Central memory CD8-positive, alpha-beta T cell (primary cell): ENCODE results near the gene CABLES1.
"Not testable (repeated sequence)": the region's sequence is repeated elsewhere in the genome, so short reads cannot be mapped to it uniquely, and the experiment has no call there.

Experiments used
- ATAC-seq: fragments of 150-1000 bp; cut with Tn5 transposase; replicated peaks from 2 replicates; pipeline ENCODE4 v1.10.0; 2022; ENCODE audit warnings: mild to moderate bottlenecking, moderate FRiP score, moderate number of reproducible peaks; ENCODE audit not compliant: poor library complexity, severe bottlenecking; ENCODE audit errors: extremely low read depth
- DNase-seq, 2 donors: peaks; one replicate each; pipeline ENCODE4 v3.0.0; 2021; ENCODE audit warnings: low spot score in 2 of 2
- H3K27ac Mint-ChIP-seq: one replicate; pipeline ENCODE4 v1.8.0; 2022; ENCODE audit warnings: low read depth, mild to moderate bottlenecking, moderate library complexity, mixed read lengths
- H3K27me3 Mint-ChIP-seq: one replicate; pipeline ENCODE4 v1.8.0; 2022; ENCODE audit warnings: mixed read lengths
- H3K36me3 Mint-ChIP-seq: one replicate; pipeline ENCODE4 v1.8.0; 2022; ENCODE audit warnings: mild to moderate bottlenecking, moderate library complexity, mixed read lengths; ENCODE audit not compliant: insufficient read depth
- H3K4me1 Mint-ChIP-seq: one replicate; pipeline ENCODE4 v1.8.0; 2022; ENCODE audit warnings: mixed read lengths
- H3K4me3 Mint-ChIP-seq: one replicate; pipeline ENCODE4 v1.8.0; 2022; ENCODE audit warnings: mild to moderate bottlenecking, moderate library complexity, mixed read lengths
- H3K9me3 Mint-ChIP-seq: one replicate; pipeline ENCODE4 v1.8.0; 2022; ENCODE audit warnings: mixed read lengths

Gene CABLES1

DNA sequence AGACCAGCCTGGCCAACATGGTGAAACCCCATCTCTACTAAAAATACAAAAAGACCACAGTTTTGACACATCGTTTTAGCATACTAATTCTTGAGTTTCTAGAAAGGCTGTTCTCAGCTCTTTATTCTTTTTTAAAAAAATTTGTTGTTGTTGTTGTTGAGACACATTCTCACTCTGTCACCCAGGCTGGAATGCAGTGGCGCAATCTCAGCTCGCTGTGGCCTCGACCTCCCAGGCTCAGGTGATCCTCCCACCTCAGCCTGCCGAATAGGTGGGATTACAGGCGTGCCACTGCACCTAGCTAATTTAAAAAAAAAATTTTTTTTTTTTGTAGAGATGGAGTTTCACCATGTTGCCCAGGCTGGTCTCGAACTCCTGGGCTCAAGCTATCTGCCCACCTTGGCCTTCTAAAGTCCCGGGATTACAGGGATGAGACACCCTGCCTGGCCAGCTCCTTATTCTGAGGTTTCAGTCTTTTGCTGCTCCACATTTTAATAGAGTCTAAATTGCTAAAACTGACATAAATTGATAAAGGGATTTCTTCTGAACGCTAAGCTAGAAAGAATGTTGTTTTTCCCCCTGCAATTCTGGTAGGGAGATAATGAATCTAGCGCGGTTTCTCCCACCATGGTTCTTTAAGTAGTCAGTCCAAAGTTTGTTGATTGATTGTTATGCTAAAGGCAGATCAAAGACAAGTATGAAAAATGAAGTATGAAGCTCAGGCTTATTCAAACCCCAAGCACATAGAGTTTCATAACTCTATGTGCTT is 32.6 kb upstream of the CABLES1 start:
- DNase-seq (no peak), ATAC-seq (no peak)
- Mint-ChIP-seq H3K36me3 (peaks cover 1% of the 10 kb centered on the region), H3K9me3 (no peaks in the 10 kb centered on the region), H3K27ac (no peak overlapping the region), H3K4me1 (no peaks in the 10 kb centered on the region), H3K4me3 (no peak overlapping the region), H3K27me3 (no peaks in the 10 kb centered on the region)

DNA sequence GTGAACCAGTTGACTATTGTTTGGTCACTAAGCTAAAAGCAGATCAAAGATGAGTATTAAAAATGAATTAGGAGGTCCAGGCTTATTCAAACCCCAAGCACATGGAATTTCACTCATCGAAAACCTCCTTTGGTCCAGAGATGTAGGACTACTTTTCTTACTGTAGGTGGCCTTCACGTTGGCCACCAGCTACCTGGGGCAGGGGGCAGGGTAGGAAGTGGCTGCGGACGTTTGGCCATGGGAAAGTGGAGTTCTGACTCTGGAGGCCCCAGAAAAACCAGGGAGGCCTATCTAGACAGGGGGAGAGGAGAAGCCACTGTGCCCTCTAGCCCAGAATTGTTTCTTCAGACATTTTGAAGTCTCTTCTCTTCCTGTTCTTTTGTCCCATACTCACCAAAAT is 31.8 kb upstream of the CABLES1 start:
- Mint-ChIP-seq H3K9me3 (no peaks in the 10 kb centered on the region), H3K4me1 (no peaks in the 10 kb centered on the region), H3K27ac (no peak overlapping the region), H3K4me3 (no peak overlapping the region), H3K27me3 (no peaks in the 10 kb centered on the region), H3K36me3 (peaks cover 1% of the 10 kb centered on the region)
- no peak for ATAC-seq
- DNase-seq, result no peak

DNA sequence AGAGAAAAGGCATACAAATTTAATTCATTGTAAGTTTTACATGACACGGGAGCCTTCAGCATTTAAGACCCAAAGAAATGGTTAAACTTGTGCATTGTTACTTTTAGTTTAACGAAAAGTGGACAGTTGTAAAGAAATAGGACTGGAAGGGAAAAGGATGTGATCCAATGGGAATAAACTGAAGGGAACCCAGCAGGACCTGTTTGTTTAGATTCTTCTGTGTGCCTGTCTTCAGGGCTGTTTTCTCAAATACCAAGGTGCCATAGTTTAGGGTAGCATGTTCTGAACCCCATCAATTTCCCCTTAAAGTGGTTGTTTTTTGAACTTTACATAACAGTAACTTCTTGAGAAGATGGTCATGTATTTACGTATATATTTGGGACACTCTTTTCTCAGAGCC is 30.3 kb upstream of the CABLES1 start:
- ATAC-seq, result no peak
- Mint-ChIP-seq H3K27me3 (no peaks in the 10 kb centered on the region), H3K9me3 (no peaks in the 10 kb centered on the region), H3K4me1 (no peaks in the 10 kb centered on the region), H3K4me3 (no peak overlapping the region), H3K27ac (no peak overlapping the region), H3K36me3 (peaks cover 2% of the 10 kb centered on the region)
- no peak for DNase-seq

DNA sequence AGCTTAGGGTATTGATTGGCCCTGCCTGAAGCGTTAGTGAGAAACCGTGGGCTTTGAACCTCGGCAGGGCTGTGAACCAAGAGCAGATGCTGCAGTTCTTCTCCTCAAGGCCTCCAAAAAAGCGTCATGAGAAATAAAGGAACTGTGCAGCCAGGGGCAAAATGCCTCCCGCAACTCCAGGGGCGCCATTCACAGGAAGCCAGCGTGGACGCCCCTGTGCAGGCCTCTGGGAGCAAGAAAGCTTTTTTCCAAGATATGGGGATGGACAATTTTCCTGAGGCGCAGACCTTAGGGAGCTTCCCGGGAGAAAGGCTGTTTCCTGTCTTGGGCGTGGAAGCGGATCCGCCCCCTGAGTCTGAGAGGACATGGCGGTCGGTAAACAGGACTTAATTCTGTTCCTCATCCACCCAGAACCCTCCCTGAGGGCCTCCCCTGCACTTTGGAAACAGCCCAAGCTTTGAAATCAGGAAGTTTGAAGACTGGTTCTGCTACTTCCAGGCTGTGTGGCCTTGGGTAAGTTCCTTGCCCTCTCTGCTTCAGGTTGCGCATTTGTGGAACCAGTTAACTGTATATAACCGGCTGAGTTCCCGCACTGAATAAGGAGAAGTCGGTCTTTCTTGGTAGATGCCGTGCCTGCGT is 29.6 kb upstream of the CABLES1 start:
- H3K27ac Mint-ChIP-seq, result no peak overlapping the region
- DNase-seq (no peak), ATAC-seq (no peak)
- H3K4me3 Mint-ChIP-seq, result no peak overlapping the region
- peaks cover 2% of the 10 kb centered on the region for H3K36me3 Mint-ChIP-seq
- no peaks in the 10 kb centered on the region for H3K27me3 Mint-ChIP-seq
- H3K9me3 Mint-ChIP-seq, result no peaks in the 10 kb centered on the region
- H3K4me1 Mint-ChIP-seq, result no peaks in the 10 kb centered on the region

DNA sequence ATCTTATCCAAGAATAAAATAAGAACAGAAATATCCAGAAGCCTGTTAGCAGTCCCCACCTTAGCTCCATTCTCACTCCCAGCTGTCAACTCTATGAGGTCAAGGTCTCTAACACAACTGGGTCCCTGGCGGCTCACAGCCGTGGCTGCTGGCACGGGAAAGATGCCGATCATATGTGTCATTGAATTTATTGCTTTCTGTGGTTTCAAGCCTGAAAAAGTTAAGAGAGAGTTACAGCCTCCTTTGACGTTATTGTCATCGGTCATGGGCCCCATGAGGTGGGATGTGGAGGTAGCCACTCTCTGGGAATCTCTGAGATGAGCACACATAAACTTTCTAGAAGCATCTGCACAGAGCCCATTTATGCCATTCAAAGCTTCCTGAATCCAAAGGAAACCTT is 28.7 kb upstream of the CABLES1 start:
- no peaks in the 10 kb centered on the region for H3K27me3 Mint-ChIP-seq
- ATAC-seq (no peak), DNase-seq (no peak)

DNA sequence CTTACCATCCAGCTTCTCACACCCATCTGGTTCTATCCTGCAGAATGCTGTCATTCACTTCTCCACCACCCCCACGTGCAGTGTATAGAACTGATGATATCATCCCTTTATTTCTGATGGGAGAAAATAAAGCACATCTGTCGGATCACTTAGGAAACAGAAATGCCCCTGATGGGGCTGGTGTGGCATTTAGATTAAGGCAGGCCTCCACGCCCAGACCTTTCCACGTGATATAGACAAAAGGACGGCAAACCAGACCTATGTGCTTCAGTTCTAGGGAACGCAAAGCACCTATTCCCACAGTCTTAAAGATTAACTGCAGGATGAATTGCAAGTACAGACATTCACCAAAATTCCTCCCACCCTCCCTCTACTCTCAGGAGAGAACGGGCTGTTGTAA is 27.6 kb upstream of the CABLES1 start:
- Mint-ChIP-seq H3K4me1 (no peaks in the 10 kb centered on the region), H3K36me3 (peaks cover 2% of the 10 kb centered on the region), H3K27ac (no peak overlapping the region), H3K4me3 (no peak overlapping the region), H3K9me3 (peaks cover 4% of the 10 kb centered on the region), H3K27me3 (no peaks in the 10 kb centered on the region)
- DNase-seq (no peak), ATAC-seq (no peak)

More for the DNA sequence above, 28.7 kb upstream of the CABLES1 start:
- Mint-ChIP-seq H3K36me3 (peaks cover 2% of the 10 kb centered on the region), H3K27ac (no peak overlapping the region), H3K4me1 (no peaks in the 10 kb centered on the region), H3K4me3 (no peak overlapping the region), H3K9me3 (no peaks in the 10 kb centered on the region)

DNA sequence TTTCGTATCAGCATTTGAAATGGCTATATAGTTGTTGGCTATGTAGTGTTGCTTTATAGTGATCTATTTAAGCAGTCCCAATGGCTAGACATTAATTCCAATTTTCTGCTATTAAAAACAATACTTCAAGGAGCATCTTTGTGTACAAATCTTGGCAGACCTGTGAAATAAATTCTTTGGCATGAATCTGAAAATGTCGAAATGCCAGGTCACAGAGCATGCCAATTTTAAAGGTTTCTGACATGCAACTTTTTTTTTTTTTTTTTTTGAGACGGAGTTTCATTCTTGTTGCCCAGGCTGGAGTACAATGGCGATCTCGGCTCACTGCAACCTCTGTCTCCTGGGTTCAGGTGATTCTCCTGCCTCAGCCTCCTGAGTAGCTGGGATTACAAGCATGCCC is 26.8 kb upstream of the CABLES1 start:
- peaks cover 2% of the 10 kb centered on the region for H3K36me3 Mint-ChIP-seq

DNA sequence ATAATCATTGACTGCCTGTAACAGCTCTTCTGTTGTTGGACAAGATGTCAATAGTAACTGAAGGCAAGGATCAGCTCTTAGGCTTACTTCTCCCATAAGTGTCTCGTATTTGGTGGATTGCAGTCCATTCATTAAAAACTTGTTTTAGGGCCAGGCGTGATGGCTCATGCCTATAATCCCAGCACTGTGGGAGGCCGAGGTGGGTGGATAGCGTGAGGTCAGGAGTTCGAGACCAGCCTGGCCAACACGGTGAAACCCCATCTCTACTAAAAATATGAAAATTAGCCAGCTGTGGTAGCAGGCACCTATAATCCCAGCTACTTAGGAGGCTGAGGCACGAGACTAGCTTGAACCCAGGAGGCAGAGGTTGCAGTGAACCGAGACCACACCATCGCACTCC is 26.1 kb upstream of the CABLES1 start:
- H3K27ac Mint-ChIP-seq, ATAC-seq, H3K36me3 Mint-ChIP-seq, H3K9me3 Mint-ChIP-seq, H3K4me1 Mint-ChIP-seq, DNase-seq, H3K4me3 Mint-ChIP-seq, H3K27me3 Mint-ChIP-seq: not testable (repeated sequence)

More for the DNA sequence above, 26.8 kb upstream of the CABLES1 start:
- no peaks in the 10 kb centered on the region for H3K4me1 Mint-ChIP-seq
- ATAC-seq, result no peak
- no peak overlapping the region for H3K4me3 Mint-ChIP-seq
- H3K9me3 Mint-ChIP-seq, result peaks cover 5% of the 10 kb centered on the region
- DNase-seq, result no peak
- H3K27me3 Mint-ChIP-seq, result no peaks in the 10 kb centered on the region
- H3K27ac Mint-ChIP-seq, result no peak overlapping the region

DNA sequence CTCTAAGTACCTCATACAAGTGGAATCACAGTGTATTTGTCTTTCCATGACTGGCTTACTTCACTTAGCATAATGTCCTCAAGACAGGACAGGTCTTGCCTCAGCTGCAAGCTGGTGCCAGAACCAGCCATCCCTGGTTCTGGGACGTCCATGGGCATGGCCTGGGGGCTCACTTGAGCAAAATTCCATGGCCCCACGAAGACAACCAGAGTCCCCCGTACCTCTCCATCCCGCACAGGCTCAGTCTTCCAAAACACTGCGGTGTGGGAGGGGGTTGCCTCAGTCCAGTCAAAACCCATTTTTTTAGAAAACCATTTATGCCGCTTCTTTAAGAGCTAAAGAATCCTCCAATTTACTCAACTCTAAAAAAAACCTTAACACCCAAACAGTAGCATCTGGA is 21.7 kb upstream of the CABLES1 start:
- no peaks in the 10 kb centered on the region for H3K4me1 Mint-ChIP-seq
- DNase-seq (no peak), ATAC-seq (no peak)
- H3K9me3 Mint-ChIP-seq, result peaks cover 5% of the 10 kb centered on the region
- H3K27ac Mint-ChIP-seq, result no peak overlapping the region
- no peak overlapping the region for H3K4me3 Mint-ChIP-seq
- H3K27me3 Mint-ChIP-seq, result peaks cover 32% of the 10 kb centered on the region
- H3K36me3 Mint-ChIP-seq, result peaks cover 2% of the 10 kb centered on the region

DNA sequence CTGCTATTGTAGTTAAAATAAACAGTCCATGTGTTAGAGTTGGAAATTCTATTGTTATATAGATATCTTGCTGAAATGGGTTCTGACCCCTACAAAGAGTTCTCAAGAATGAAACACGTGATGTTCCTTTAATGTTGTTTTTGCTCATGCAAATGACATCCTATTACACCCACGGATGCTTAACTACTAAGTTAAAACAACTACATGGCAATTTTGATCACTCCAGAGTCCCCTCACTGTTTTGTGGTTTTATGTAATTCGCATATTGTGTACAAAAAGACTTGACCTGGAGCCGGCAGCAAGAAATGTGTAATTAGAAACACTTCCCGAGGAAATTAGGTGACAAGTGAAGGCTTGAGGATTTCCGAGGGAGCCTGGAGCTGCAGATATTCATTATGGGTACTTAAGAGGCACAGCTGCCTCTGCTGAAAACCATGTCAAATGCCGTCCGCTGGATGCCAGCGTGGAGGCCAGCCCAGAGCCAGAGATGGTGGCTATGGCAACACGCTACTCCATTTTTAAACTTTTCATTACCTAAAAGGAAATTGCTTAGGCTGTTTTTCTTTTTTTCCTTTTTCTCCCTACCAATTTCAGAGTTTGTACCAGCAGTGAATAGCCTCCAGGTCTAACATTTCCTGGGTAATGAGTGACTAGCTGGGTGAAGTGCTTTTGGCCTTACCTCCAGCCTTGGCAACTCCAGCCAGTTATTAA is 21.0 kb upstream of the CABLES1 start:
- H3K4me3 Mint-ChIP-seq, result no peak overlapping the region
- H3K9me3 Mint-ChIP-seq, result peaks cover 5% of the 10 kb centered on the region

DNA sequence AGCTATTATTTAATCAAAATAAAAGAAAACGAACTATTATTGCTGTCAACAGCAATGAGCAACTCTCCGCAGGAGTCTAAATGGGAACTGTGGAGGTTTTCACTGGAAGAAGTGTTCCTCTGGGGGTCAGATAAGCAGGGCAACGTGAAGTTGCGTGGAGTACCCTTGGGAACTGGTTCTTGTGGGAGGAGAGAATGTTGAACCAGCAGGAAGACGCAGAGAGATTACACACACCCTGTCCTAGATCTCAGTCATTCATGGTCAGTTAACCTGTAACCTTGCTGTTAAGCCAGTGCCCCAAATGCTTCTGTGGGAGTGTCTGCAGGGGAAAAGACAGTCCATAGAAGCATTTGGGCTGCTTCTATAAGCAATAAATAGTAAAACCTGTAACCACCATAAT is 20.4 kb upstream of the CABLES1 start:
- DNase-seq, result no peak
- H3K27ac Mint-ChIP-seq, result no peak overlapping the region
- H3K9me3 Mint-ChIP-seq, result peaks cover 5% of the 10 kb centered on the region
- no peak for ATAC-seq
- no peaks in the 10 kb centered on the region for H3K36me3 Mint-ChIP-seq
- no peaks in the 10 kb centered on the region for H3K4me1 Mint-ChIP-seq
- no peak overlapping the region for H3K4me3 Mint-ChIP-seq
- H3K27me3 Mint-ChIP-seq, result peaks cover 32% of the 10 kb centered on the region

More for the DNA sequence above, 21.0 kb upstream of the CABLES1 start:
- Mint-ChIP-seq H3K27ac (no peak overlapping the region), H3K27me3 (peaks cover 32% of the 10 kb centered on the region), H3K4me1 (no peaks in the 10 kb centered on the region), H3K36me3 (peaks cover under 1% of the 10 kb centered on the region)
- DNase-seq (no peak), ATAC-seq (no peak)

DNA sequence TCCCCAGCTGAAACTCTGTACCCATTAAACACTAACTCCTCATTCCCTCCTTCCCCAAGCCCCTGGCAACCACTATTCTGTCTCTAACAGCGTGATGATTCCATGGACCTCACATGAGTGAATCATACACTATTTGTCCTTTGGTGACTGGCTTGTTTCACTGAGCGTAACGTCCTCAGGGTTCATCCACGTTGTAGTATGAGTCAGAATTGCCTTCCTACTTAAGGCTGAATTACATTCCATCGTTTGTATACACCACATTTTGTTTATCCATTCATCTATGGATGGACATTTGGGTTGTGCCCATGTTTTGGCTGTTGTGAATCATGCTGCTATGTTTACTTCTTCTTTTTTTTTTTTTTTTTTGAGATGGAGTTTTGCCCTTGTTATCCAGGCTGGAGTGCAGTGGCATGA is 19.6 kb upstream of the CABLES1 start:
- Mint-ChIP-seq H3K27ac (no peak overlapping the region), H3K27me3 (peaks cover 32% of the 10 kb centered on the region)
- no peak for DNase-seq

DNA sequence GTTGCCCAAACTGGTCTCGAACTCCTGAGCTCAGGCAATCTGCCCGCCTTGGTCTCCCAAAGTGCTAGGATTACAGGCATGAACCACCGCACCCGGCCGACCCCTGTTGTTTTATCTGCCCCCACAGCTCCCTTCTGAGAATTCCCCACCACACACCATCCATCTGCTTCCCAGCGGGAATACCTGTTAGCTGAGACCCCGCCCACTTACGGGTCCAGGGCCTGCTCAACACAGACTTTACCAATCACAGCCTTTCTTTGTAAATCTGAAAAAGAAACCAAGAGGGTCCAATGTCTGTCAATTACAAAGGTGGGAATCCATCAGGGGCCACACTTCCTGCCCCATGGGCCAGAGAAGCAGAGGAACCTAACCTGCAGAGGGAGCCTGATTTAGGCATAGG is 14.2 kb upstream of the CABLES1 start:
- H3K27ac Mint-ChIP-seq, result no peak overlapping the region
- no peaks in the 10 kb centered on the region for H3K36me3 Mint-ChIP-seq
- H3K27me3 Mint-ChIP-seq, result peaks cover 52% of the 10 kb centered on the region
- H3K9me3 Mint-ChIP-seq, result no peaks in the 10 kb centered on the region
- DNase-seq (no peak), ATAC-seq (no peak)
- H3K4me3 Mint-ChIP-seq, result no peak overlapping the region
- H3K4me1 Mint-ChIP-seq, result no peaks in the 10 kb centered on the region

More for the DNA sequence above, 19.6 kb upstream of the CABLES1 start:
- Mint-ChIP-seq H3K4me1 (no peaks in the 10 kb centered on the region), H3K9me3 (peaks cover 5% of the 10 kb centered on the region), H3K36me3 (no peaks in the 10 kb centered on the region), H3K4me3 (no peak overlapping the region)
- ATAC-seq, result no peak
